Liver (tissue), 9 donors: Measurements from ENCODE around the gene IL21R. TPM values are rescaled to one million over a fixed set of nuclear protein-coding genes. Genes with fewer than 3 reads are reported as not detected.

ENCODE experiments used
- DNase-seq: peaks from one replicate; pipeline ENCODE4 v3.0.0-alpha.2; 2017; ENCODE audit warnings: low spot score
- H3K27ac ChIP-seq, 2 donors: one replicate each; pipeline ENCODE4 v1.7.0; 2013; ENCODE audit warnings: inconsistent platforms in 2 of 2, low read length in 2 of 2, control low read depth in 1 of 2, low read depth in 1 of 2, mild to moderate bottlenecking in 1 of 2
- H3K27me3 ChIP-seq, 4 donors: one replicate each; pipeline versions ENCODE4 v1.6.1 to v1.7.0; 2013; ENCODE audit warnings: low read length in 3 of 4, inconsistent platforms in 1 of 4, mild to moderate bottlenecking in 1 of 4, moderate library complexity in 1 of 4; ENCODE audit not compliant: control insufficient read depth in 4 of 4, insufficient read depth in 4 of 4
- H3K36me3 ChIP-seq, 4 donors: one replicate each; pipeline versions ENCODE4 v1.6.1 to v1.7.0; 2013; ENCODE audit warnings: low read length in 3 of 4, mild to moderate bottlenecking in 3 of 4, low read depth in 1 of 4, moderate library complexity in 1 of 4; ENCODE audit not compliant: control insufficient read depth in 4 of 4, insufficient read depth in 3 of 4
- H3K4me1 ChIP-seq, 4 donors: one replicate each; pipeline versions ENCODE4 v1.6.1 to v1.7.0; 2013; ENCODE audit warnings: low read length in 3 of 4, mild to moderate bottlenecking in 3 of 4, moderate library complexity in 1 of 4; ENCODE audit not compliant: control insufficient read depth in 4 of 4, insufficient read depth in 4 of 4
- H3K4me3 ChIP-seq, 3 donors: one replicate each; pipeline versions ENCODE4 v1.6.1 to v1.7.0; 2013; ENCODE audit warnings: low read length in 3 of 3, control low read depth in 1 of 3, low read depth in 1 of 3, mild to moderate bottlenecking in 1 of 3
- H3K9ac ChIP-seq, 2 donors: one replicate each; pipeline ENCODE4 v1.7.0; 2013; ENCODE audit warnings: low read length in 2 of 2, mild to moderate bottlenecking in 2 of 2, moderate library complexity in 2 of 2, control low read depth in 1 of 2, low read depth in 1 of 2
- H3K9me3 ChIP-seq, 4 donors: one replicate each; pipeline versions ENCODE4 v1.6.1 to v1.7.0; 2013; ENCODE audit warnings: low read length in 3 of 4; ENCODE audit not compliant: control insufficient read depth in 4 of 4
- ATF3 ChIP-seq: IDR thresholded peaks from 2 replicates; pipeline ENCODE4 v1.6.1; 2016; ENCODE audit warnings: antibody characterized with exemption
- CTCF ChIP-seq: fragments of 150-350 bp; IDR thresholded peaks from 2 replicates; pipeline ENCODE4 v1.5.1; 2017; ENCODE audit warnings: improper control_type of control experiment, low read depth, low read length; ENCODE audit not compliant: missing input control
- FOXA1 ChIP-seq: IDR thresholded peaks from 2 replicates; pipeline ENCODE4 v1.6.1; 2016; ENCODE audit warnings: antibody characterized with exemption
- FOXA2 ChIP-seq: IDR thresholded peaks from 2 replicates; pipeline ENCODE4 v1.6.1; 2016; ENCODE audit warnings: antibody characterized with exemption
- HNF4A ChIP-seq, 2 donors: conservative IDR thresholded peaks; 2 replicates each; pipeline ENCODE4 v1.6.1; 2016; ENCODE audit warnings: antibody characterized with exemption in 2 of 2, mild to moderate bottlenecking in 2 of 2
- HNF4G ChIP-seq: IDR thresholded peaks from 2 replicates; pipeline ENCODE4 v1.6.1; 2016; ENCODE audit warnings: antibody characterized with exemption
- JUND ChIP-seq, 2 donors: IDR thresholded peaks; 2 replicates each; pipeline ENCODE4 v1.6.1; 2016; ENCODE audit warnings: antibody characterized with exemption in 2 of 2
- MAX ChIP-seq: IDR thresholded peaks from 2 replicates; pipeline ENCODE4 v1.6.1; 2016; ENCODE audit warnings: antibody characterized with exemption
- NR2F2 ChIP-seq: IDR thresholded peaks from 2 replicates; pipeline ENCODE4 v1.6.1; 2016; ENCODE audit warnings: antibody characterized with exemption
- REST ChIP-seq: IDR thresholded peaks from 2 replicates; pipeline ENCODE4 v1.6.1; 2016; ENCODE audit warnings: antibody characterized with exemption, mild to moderate bottlenecking
- RXRA ChIP-seq, 2 donors: IDR thresholded peaks; 2 replicates each; pipeline ENCODE4 v1.6.1; 2017 to 2018; ENCODE audit warnings: antibody characterized with exemption in 2 of 2, mild to moderate bottlenecking in 1 of 2
- SP1 ChIP-seq: IDR thresholded peaks from 2 replicates; pipeline ENCODE4 v1.6.1; 2018; ENCODE audit warnings: antibody characterized with exemption, mild to moderate bottlenecking
- TAF1 ChIP-seq: conservative IDR thresholded peaks from 2 replicates; pipeline ENCODE4 v1.6.1; 2016; ENCODE audit warnings: antibody characterized with exemption, mild to moderate bottlenecking
- YY1 ChIP-seq: IDR thresholded peaks from 2 replicates; pipeline ENCODE4 v1.6.1; 2016; ENCODE audit warnings: antibody characterized with exemption, mild to moderate bottlenecking
- WGBS: extraction: QIAGEN DNeasy Blood & Tissue Kit; methylation state at CpG from one replicate; pipeline ENCODE4 v1.1.7; 2013; 5-methylcytosine and 5-hydroxymethylcytosine counted together
- polyA plus RNA-seq, 2 donors: library from polyadenylated mRNA; stranded (reverse) in 1 of 2; unstranded in 1 of 2; fragments of 200-250 nt in 1 of 2; fragments of >200 nt in 1 of 2; fragmentation: Nextera tagmentation in 1 of 2; extraction: Ambion mirVana in 1 of 2; gene quantifications; one replicate each; pipeline versions ENCODE4 v1.2.1 to v1.2.3, GENCODE V29; 2013 to 2015
- total RNA-seq, 2 donors: library from RNA; depleted of rRNA; stranded (reverse); fragments of >200 nt; gene quantifications; one replicate each; pipeline ENCODE4 v1.2.3, GENCODE V29; 2014
- donor health status: healthy.
- donor health status: healthy.
- donor health status: healthy.
- donor health status: healthy.
- donor health status: healthy.

IL21R gene
- total and polyA plus RNA-seq, 4 donors, result 0.19 to 0.84 (median 0.39) TPM

GRCh38 chr16:27441998-27442397, 40.0 kb downstream of the IL21R start:
- Histone ChIP-seq H3K9ac (no peak overlapping the region), H3K27ac (no peak overlapping the region), H3K4me1 (no peaks in the 10 kb centered on the region), H3K4me3 (no peak overlapping the region), H3K27me3 (no peaks in the 10 kb centered on the region), H3K9me3 (peaks cover 0 to 13% (median 3%) of the 10 kb centered on the region in 4 donors), H3K36me3 (no peaks in the 10 kb centered on the region)
- no peak for TF ChIP-seq FOXA1
- TF ChIP-seq MAX, result no peak
- TF ChIP-seq TAF1, result no peak
- TF ChIP-seq YY1, result no peak
- no peak for TF ChIP-seq HNF4A (conservative IDR thresholded peaks at IDR 0.05)
- TF ChIP-seq FOXA2, result no peak
- TF ChIP-seq REST, result no peak
- TF ChIP-seq HNF4G, result no peak
- TF ChIP-seq ATF3, result no peak
- WGBS, result 88% methylated on average over 8 of the region's 8 CpGs
- DNase-seq, result no peak

- H3K4me1 ChIP-seq, result no peaks in the 10 kb centered on the region
- WGBS, result 76% methylated on average over 2 of the region's 2 CpGs
- no peaks in the 10 kb centered on the region for H3K27me3 ChIP-seq
- no peak overlapping the region for H3K4me3 ChIP-seq
- H3K9me3 ChIP-seq, result peaks cover 0 to 13% (median 3%) of the 10 kb centered on the region in 4 donors
- DNase-seq, result no peak
- H3K27ac ChIP-seq, result no peak overlapping the region
- no peak overlapping the region for H3K9ac ChIP-seq
- TF ChIP-seq SP1 (no peak), FOXA1 (no peak), TAF1 (no peak), YY1 (no peak), RXRA (IDR thresholded peaks at IDR 0.05) (no peak), JUND (IDR thresholded peaks at IDR 0.05) (no peak), NR2F2 (no peak), MAX (no peak), HNF4A (conservative IDR thresholded peaks at IDR 0.05) (no peak), CTCF (no peak)
- H3K36me3 ChIP-seq, result no peaks in the 10 kb centered on the region
Measured at GRCh38 chr16:27444015-27444414, 42.0 kb downstream of the IL21R start.
